ENCODE measurements around the gene NR2F1. TPM values are rescaled to one million over a fixed set of nuclear protein-coding genes. Genes with fewer than 3 reads are reported as not detected.

Gene NR2F1
- total and polyA plus RNA-seq, 2 experiments from 2014 or later = 0.13 to 1.3 TPM

DNA sequence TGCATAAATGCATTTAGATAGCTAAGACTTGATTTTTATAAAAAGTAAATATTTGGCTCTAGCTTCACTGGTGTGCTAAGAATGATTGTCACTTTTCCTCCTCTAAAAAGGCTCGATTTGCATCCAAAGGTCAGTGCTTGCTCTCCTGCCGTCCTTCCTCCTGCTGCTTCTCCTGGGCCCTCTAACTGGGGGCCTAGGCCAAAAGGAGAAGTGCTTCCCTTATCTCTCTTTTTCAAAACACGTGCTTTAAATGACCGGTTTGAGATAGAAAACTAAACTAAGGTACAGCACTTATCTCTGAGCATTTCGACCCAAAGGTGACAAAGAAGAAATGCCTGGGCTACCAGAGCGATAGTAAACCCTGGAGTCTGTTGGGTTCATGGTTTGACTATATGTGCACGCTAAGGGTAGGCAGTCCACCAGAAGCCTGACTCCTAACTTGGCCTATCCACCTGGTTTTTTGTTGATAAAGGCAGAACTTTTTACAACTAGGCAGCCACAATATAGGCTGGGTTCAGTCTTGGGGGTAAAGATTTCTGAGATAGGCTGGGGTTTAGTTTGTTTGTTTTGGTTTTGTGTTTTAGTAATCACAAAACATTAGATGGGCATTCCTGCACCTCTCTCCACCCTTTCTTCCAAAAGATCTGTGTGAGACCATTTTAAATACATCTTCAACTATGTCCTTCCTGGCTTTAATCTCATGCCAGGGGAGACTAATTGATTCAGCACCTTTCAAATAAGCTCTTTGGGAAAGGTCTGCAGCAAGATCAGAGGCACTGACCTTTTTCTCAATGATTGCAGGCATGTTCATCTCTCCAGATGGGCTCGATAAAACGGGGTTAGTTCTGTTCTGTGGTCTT lies 5.8 kb upstream of the NR2F1 start:
- no peak for DNase-seq (ENCODE audit: low read depth in 1 of 2, low spot score in 1 of 2)

GRCh38 chr5:93577854-93578812 lies 4.9 kb upstream of the NR2F1 start:
- no peaks in the 10 kb centered on the region for H3K36me3 ChIP-seq
- peaks cover 8% of the 10 kb centered on the region for H3K4me1 ChIP-seq (ENCODE audit: low read depth)
- TF ChIP-seq CTCF (IDR thresholded peaks at IDR 0.05; ENCODE audit: low read depth, low read length) = no peak
- no peak overlapping the region for H3K27ac ChIP-seq
- H3K27me3 ChIP-seq = peaks cover 97% of the 10 kb centered on the region
- no peak overlapping the region for H3K4me3 ChIP-seq
- H3K9me3 ChIP-seq (ENCODE audit: low read depth) = no peaks in the 10 kb centered on the region
- DNase-seq (ENCODE audit: low read depth in 1 of 2, low spot score in 1 of 2) = no peak

More for the DNA sequence above, 5.8 kb upstream of the NR2F1 start:
- Histone ChIP-seq H3K36me3 (no peaks in the 10 kb centered on the region), H3K27me3 (peaks cover 97% of the 10 kb centered on the region), H3K27ac (no peak overlapping the region), H3K4me1 (ENCODE audit: low read depth) (peaks cover 11% of the 10 kb centered on the region), H3K9me3 (ENCODE audit: low read depth) (no peaks in the 10 kb centered on the region), H3K4me3 (no peak overlapping the region)
- TF ChIP-seq CTCF (IDR thresholded peaks at IDR 0.05; ENCODE audit: low read depth, low read length) = no peak

GRCh38 chr5:93578813-93579691 lies 4.0 kb upstream of the NR2F1 start:
- peaks cover 13% of the 10 kb centered on the region for H3K4me1 ChIP-seq (ENCODE audit: low read depth)
- H3K27me3 ChIP-seq = peaks cover 97% of the 10 kb centered on the region
- H3K36me3 ChIP-seq = no peaks in the 10 kb centered on the region
- no peaks in the 10 kb centered on the region for H3K9me3 ChIP-seq (ENCODE audit: low read depth)
- H3K27ac ChIP-seq = no peak overlapping the region
- peak overlapping the region; percentile 21 for H3K4me3 ChIP-seq
- peak in 1 of 2 donors; percentile 85 for DNase-seq (ENCODE audit: low read depth in 1 of 2, low spot score in 1 of 2)
- no peak for TF ChIP-seq CTCF (IDR thresholded peaks at IDR 0.05; ENCODE audit: low read depth, low read length)

DNA sequence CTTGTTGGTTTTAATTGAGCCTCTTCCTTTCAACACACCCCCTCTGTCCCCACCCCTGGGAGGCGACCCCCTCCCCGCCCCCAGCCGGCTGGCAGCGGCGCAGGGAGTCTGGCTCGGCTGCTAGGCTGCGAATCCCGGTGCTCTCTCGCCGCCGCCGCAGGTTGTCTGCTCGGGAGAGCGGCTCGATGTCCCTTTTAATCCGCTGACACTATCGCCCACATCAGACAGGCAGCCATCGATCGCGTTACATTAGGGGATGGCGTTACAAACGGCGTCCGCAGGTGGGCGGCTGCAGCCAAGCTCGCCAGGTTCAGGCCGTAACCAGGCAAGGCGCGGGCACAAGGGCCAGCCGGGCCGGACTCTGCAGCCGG lies 3.3 kb upstream of the NR2F1 start:
- Histone ChIP-seq H3K4me3 (peak overlapping the region; percentile 21), H3K9me3 (ENCODE audit: low read depth) (no peaks in the 10 kb centered on the region), H3K27me3 (peaks cover 97% of the 10 kb centered on the region), H3K4me1 (ENCODE audit: low read depth) (peaks cover 13% of the 10 kb centered on the region), H3K27ac (no peak overlapping the region), H3K36me3 (no peaks in the 10 kb centered on the region)
- TF ChIP-seq CTCF (IDR thresholded peaks at IDR 0.05; ENCODE audit: low read depth, low read length) = no peak
- DNase-seq (ENCODE audit: low read depth in 1 of 2, low spot score in 1 of 2) = peak in 1 of 2 donors; percentile 57

Measured in cardiac muscle cell (in vitro differentiated cells and primary cell).